RPMI7951 (cell line): ENCODE results near the gene MTCL1. TPM values are rescaled to one million over a fixed set of nuclear protein-coding genes. Genes with fewer than 3 reads are reported as not detected.
A peak's percentile ranks its signal among the peaks of the same experiment; 100 is the strongest.

Experiments
- DNase-seq: peaks from one replicate; pipeline ENCODE4 v3.0.0-alpha.2; 2012; ENCODE audit warnings: low read depth
- total RNA-seq: library from RNA; depleted of rRNA; stranded (reverse); fragments of >200 nt; shearing (Covaris generic); gene quantifications from 2 replicates; pipeline ENCODE4 v1.2.3, GENCODE V29; 2014

The MTCL1 gene
- total RNA-seq, 1 experiment from 2014 or later, result 9.3 TPM

DNA sequence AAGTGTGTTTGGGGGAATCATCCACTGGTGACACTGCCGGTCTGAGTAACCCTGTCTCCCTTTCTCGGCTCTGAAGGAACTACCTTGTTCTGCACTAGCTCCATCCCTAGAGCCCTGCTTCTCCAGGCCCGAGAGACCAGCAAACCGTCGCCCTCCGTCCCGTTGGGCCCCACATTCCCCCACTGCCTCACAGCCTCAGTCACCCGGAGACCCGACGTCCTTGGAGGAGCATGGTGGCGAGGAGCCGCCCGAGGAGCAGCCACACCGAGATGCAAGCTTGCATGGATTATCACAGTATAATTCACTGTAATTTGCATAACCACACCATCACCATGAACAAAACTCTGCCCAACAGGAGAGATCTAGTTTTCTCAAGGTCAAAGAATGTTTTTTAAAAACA is 126.2 kb downstream of the MTCL1 start:
- DNase-seq, result no peak

DNA sequence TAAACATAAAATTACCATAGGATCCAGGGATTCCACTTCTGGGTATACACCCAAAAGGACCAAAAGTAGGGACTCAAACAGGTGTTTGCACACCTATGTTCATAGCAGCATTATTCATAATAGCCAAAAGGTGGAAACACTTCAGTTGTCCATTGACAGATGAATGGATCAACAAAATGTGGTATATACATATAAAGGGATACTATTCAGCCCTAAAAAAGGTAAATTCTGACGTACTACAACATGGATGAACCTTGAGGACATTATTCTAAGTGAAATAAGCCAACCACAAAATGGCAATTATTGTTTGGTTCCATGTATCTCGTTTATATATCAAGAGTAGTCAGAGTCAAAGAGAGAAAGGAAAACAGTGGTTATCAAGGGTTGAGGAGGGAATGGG is 128.1 kb downstream of the MTCL1 start:
- DNase-seq, result no peak

GRCh38 chr18:8834881-8835280 is 129.5 kb downstream of the MTCL1 start:
- no peak for DNase-seq

DNA sequence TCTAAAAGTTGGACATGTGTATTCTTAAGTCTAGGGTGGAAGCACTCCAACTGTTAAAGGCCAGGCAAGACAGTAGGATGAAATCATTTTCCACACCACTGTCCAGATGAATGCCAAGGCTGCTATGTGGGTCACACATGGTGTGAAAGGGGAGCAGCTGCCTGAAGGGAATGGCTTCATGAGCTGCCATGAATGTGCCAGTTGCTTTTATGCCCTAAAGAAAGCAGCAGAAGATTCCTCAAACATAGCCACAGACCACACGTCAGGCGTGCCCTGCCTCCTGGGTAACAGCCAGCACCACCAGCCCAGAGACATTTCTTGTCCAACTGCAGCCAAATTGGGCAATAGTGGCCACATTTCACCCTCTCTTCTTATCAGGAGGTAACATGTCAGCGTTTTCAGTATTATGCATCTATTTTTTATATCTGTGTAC is 130.2 kb downstream of the MTCL1 start:
- DNase-seq, result peak; percentile 91

DNA sequence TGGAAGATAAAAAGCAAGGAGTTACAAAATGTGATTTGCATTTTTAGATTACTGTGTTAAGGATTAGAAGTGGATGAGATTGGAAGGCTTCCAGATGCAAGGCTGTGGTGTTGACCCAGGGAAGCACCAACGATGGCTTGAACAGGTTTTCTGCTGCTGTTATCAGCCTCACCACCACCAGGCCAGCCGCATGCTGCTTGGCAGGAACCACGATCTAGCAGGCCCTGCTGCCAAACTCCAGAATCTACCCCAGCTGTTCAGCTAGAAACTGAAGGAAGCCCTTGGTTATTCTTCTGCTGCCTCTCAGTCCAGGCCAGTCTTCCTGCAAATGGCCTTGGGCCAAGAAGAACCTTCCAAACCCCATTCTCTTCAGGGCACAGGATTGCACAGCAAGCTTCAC is 133.9 kb downstream of the MTCL1 start:
- DNase-seq, result no peak

- no peak for DNase-seq
Measured at GRCh38 chr18:8841781-8842485, 136.6 kb downstream of the MTCL1 start.

DNA sequence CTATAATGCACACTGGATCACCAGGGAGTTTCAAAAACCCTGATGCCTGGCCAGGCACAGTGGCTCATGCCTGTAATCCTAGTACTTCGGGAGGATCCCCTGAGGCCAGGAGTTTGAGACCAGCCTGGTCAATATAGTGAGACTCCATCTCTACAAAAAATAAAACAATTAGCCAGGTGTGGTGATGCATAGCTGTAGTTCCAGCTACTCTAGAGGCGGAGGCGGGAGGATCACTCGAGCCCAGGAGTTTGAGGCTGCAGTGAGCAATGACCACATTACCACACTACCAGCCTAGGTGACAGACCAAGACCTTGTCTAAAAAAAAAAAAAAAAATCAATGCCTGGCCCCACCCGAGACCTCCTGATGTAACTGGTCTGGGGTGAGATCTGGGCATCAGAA is 137.2 kb downstream of the MTCL1 start:
- DNase-seq, result no peak

- DNase-seq, result no peak
Measured at GRCh38 chr18:8843005-8843404, 137.6 kb downstream of the MTCL1 start.

- DNase-seq, result no peak
Measured at GRCh38 chr18:8844721-8845148, 139.4 kb downstream of the MTCL1 start.

DNA sequence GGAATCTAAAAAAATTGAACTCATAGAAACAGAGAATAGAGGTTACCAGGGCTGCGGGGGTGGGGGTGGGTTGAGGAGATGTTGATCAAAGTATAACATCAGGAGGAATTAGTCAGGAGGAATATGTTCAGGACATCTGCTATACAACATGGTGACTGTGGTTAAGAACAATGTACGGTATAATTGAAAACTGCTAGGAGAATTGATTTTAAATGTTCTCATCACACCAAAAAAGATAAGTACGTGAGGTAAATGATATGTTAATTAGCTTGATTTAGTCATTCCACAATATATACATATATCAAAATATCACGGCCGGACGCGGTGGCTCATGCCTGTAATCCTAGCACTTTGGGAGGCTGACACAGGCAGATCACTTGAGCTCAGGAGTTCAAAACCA is 140.2 kb downstream of the MTCL1 start:
- no peak for DNase-seq

DNA sequence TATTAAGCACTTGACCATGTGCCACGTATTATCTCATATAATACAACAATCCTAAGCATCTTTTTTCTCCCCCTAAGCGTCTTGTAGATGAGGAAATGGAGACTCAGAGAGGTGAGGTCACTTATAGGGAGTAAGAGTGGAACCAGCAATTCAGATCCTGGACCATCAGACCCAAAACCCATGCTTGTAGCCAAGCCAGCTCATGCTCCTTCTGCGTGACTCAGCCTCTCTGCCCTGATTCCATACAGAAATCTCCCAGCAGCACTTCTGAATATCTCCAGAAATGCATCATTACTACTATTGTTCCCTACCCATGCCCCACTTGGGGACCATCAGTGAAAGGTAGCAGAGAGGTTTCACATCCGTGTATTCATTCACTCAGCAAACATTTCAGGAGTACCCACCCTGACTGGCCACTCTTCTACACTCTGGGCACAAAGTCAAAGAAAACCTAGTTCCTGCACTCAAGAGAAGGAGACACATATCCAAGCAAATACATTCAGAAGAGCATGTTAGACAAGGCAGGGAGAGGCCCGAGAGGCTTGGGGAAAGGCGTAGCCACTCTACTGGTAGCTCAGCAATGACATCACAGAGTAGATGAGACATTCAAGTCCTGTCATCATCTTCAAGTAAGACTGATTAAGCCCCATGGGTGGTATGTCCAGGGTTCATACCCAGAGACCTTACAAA is 141.9 kb downstream of the MTCL1 start:
- DNase-seq, result no peak

GRCh38 chr18:8847900-8848299 is 142.5 kb downstream of the MTCL1 start:
- DNase-seq, result no peak

GRCh38 chr18:8848541-8848940 is 143.2 kb downstream of the MTCL1 start:
- no peak for DNase-seq

- DNase-seq, result peak; percentile 31
Measured at GRCh38 chr18:8849696-8850095, 144.3 kb downstream of the MTCL1 start.

GRCh38 chr18:8851659-8852058 is 146.3 kb downstream of the MTCL1 start:
- no peak for DNase-seq

- DNase-seq, result no peak
Measured at GRCh38 chr18:8854550-8854949, 149.2 kb downstream of the MTCL1 start.

DNA sequence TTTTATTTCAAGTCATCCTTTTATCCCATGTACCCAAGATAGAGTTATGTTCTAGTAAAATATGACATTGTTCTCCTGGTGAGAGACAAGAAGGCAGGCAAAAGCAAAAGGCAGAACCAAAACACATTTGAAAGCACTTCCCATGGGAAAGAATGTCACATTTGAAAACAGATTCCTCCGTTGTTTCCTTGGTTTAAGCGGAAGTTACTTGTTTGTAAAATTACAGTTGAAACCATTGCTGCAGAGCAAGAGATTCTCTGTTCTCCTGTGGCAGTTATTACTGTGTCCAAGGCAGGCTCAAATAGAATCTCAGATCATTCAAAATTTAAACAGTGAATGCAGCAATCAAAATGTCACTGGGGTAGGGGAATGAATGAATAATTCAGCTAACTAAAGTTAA is 149.6 kb downstream of the MTCL1 start:
- DNase-seq, result no peak

DNA sequence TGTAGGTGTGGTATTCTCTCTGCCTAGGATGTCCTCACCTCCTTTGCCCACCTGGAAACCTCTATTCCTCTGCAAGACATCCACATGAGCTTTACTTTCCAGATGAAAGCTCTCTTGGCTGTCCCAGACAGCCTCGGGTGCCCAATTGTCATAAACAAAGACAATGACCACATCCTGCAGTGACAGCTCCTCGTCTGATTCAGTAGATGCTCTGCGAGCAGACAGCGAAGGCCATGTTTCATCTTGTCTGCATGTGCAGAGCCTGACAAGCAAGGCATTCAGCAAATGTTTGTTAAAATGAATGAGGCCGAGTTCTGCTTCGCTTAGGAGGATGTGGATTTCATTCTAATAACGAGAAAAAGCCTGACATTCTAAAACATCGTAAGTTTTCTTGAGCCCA is 150.9 kb downstream of the MTCL1 start:
- no peak for DNase-seq

GRCh38 chr18:8856769-8857393 is 151.5 kb downstream of the MTCL1 start:
- no peak for DNase-seq

GRCh38 chr18:8857806-8858205 is 152.4 kb downstream of the MTCL1 start:
- DNase-seq, result no peak

- peak; percentile 90 for DNase-seq
Measured at GRCh38 chr18:8858888-8859511, 153.6 kb downstream of the MTCL1 start.

DNA sequence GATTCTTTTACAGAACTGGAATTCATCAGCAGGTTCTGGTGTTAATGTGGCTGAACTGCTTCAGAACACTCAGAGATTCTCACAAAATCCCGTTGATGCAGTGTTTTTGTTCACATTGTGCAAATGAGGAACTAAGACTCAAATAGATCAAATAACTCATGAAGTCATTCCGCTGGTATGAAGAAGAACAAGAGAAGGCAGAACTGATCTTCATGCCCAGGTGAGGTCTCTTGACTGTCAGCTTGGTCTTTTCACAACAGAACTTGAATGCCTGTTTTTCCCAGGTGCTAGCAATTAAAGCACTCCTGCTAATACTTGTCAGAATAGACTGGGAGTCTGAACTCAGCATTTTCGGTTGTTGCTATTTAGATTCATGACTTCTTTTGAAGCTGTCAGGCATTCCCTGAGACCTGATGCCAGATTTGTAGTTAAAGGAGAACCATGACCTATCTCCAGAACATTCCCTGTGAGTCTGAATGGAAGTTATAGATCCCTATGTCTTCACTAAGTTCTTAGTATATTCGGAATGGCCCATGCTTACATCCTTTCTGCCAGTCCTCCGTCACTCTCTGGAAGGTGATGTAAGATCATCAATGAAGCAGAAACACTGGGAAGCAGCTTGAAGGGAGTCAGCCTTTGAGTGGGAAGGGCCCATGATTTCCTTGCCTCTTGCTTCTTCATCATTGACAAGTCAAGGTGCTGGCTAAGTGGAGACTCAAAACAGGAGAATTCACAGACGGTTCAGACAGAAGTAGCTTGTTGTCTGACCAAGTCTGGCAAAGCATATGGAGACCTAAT is 155.7 kb downstream of the MTCL1 start:
- DNase-seq, result no peak
